Body of pancreas (tissue), 4 donors: ENCODE measurements around the gene DEPDC1.

ENCODE experiments used
- POLR2A ChIP-seq, 3 donors: fragments of 450-650 bp; IDR thresholded peaks; one replicate each; pipeline ENCODE4 v1.6.1; 2016; ENCODE audit warnings: antibody characterized with exemption in 3 of 3, mild to moderate bottlenecking in 2 of 3
- TF ChIP-seq, protein P1 (sequence below), 7 experiments: fragments of 450-650 bp in 4 of 7; fragments of 200-600 bp in 3 of 7; sonication (generic) in 3 of 7; IDR thresholded peaks; one replicate each; pipeline ENCODE4 v1.5.1; 2016 to 2019; ENCODE audit warnings: antibody characterized with exemption in 7 of 7

DNA sequence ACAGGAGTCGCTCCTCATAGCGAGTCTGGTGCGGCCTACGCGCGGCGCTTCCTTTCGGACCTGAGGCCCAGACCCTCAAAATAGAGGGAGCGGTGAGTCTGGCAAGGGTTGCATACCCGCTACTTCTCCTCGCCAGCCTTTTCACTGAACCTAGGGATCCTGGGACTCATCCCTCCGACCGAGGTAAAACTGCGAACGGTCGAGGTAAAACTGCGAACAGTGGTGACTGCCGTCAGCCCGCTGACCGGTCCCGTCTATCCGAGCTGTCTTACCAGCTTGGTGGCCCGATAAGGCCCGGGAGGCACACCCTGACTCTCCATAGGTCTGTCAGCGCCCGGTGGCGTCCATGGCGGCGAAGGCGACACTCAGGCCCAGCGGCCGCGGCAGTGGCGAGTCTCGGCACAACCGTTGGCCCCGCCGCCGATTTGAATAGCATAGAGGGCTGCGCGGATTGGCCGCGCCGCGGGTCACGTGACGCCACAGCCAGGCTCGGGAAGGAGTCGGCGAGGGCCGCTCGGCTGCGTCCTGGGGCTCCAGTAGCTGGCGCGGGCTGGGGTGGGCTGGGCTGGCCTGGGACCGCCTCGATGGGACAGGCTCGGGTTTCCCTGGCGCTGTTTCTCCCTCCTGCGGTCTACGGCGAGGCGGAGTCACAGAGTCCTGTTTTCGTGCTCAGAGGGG, at the start of gene DEPDC1:
- TF ChIP-seq POLR2A (IDR thresholded peaks at IDR 0.05): peak in 1 of 3 donors; percentile 14
- TF ChIP-seq, protein P1, sequence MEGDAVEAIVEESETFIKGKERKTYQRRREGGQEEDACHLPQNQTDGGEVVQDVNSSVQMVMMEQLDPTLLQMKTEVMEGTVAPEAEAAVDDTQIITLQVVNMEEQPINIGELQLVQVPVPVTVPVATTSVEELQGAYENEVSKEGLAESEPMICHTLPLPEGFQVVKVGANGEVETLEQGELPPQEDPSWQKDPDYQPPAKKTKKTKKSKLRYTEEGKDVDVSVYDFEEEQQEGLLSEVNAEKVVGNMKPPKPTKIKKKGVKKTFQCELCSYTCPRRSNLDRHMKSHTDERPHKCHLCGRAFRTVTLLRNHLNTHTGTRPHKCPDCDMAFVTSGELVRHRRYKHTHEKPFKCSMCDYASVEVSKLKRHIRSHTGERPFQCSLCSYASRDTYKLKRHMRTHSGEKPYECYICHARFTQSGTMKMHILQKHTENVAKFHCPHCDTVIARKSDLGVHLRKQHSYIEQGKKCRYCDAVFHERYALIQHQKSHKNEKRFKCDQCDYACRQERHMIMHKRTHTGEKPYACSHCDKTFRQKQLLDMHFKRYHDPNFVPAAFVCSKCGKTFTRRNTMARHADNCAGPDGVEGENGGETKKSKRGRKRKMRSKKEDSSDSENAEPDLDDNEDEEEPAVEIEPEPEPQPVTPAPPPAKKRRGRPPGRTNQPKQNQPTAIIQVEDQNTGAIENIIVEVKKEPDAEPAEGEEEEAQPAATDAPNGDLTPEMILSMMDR (IDR thresholded peaks at IDR 0.05): peak in 2 of 7 experiments; percentile 4 to 27
